ENCODE measurements around the gene KRTAP1-5.
"Not testable (repeated sequence)": the region's sequence is repeated elsewhere in the genome, so short reads cannot be mapped to it uniquely, and the experiment has no call there.

- TF ChIP-seq CTCF, POLR2A (IDR thresholded peaks at IDR 0.05): not testable (repeated sequence)
Observed at GRCh38 chr17:41054556-41054955, 27.5 kb upstream of the KRTAP1-5 start.

All from body of pancreas (tissue), 4 donors.